ENCODE measurements around the gene EFCAB14. TPM values are rescaled to one million over a fixed set of nuclear protein-coding genes. Genes with fewer than 3 reads are reported as not detected.

Gene EFCAB14
- total and polyA plus RNA-seq, 9 of the 15 experiments (the other 6 are each of a cell fraction or from before 2014, with no cell fraction given) = 7.3 to 49.0 (median 37.3) TPM

DNA sequence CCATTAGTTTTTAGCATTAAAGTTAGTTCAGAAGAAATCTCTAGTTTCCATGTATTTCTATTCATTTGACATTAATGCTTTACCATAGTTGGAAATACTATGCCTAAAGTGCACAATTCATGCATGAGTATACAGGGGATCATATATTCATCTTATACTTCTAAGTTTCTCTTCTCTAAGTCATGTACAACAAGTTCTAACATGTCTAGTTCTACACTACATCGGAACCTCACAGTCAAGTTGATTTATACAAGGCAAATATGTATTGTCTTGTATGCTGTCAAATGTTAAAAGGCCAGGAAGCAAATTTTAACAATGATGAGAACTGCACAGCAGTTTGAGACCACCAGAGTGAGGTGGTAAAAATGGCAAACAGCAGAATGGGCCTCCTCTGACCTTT is 79.4 kb downstream of the EFCAB14 start (continued):
- TF ChIP-seq CBX8 (IDR thresholded peaks at IDR 0.05; ENCODE audit: borderline replicate concordance, extremely low read depth, low read depth, low read length, poor library complexity, severe bottlenecking) = no peak

DNA sequence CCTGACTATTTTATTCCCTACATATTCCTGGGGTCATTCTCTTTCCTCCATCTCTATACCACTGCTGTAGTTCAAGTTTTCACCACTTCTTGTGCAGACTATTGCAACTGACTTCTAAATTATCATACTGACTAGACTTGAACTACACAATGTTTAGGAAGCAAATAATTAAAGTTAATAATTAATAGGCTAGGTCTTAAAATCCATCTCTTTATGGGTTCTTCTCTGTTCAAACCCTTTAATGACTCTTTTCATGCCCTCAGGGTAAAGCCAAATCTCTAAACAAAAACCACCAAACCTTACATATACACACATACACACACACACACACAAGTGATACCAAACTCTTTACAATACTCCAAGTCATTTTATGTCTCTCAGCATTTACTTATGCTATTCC is 80.0 kb downstream of the EFCAB14 start:
- Histone ChIP-seq H3K9me3 (replicated peaks; ENCODE audit: control insufficient read depth, insufficient read depth, low read depth, low read length) (no peaks in the 10 kb centered on the region), H3K4me3 (no peak overlapping the region), H3K27ac (ENCODE audit: extremely low read depth, low read depth, low read length) (no peak overlapping the region), H3K9ac (ENCODE audit: insufficient read depth in 1 of 2, low read depth in 2 of 2, low read length in 2 of 2) (no peak overlapping the region), H3K36me3 (ENCODE audit: control insufficient read depth, insufficient read depth, low read length) (peaks cover 14% of the 10 kb centered on the region), H2AFZ (ENCODE audit: low read depth, low read length) (no peak overlapping the region), H3K27me3 (ENCODE audit: control insufficient read depth in 2 of 2, insufficient read depth in 2 of 2, low read length in 2 of 2) (no peaks in the 10 kb centered on the region), H3K79me2 (ENCODE audit: control insufficient read depth, insufficient read depth, low read length) (no peaks in the 10 kb centered on the region), H3K9me1 (ENCODE audit: control insufficient read depth, insufficient read depth, low read length) (no peaks in the 10 kb centered on the region), H3K4me2 (ENCODE audit: insufficient read depth, low read length) (no peak overlapping the region), H3K4me1 (replicated peaks in 1 of 2; ENCODE audit: control insufficient read depth in 2 of 2, insufficient read depth in 2 of 2, low read length in 2 of 2) (peaks cover 0 to 16% of the 10 kb centered on the region in 2 experiments; a peak in 3 of 5 replicates), H4K20me1 (replicated peaks; ENCODE audit: control insufficient read depth, insufficient read depth, low read length) (no peaks in the 10 kb centered on the region)
- FAIRE-seq (no peak), DNase-seq (ENCODE audit: extremely low read depth in 1 of 4, low spot score in 3 of 4) (no peak), ATAC-seq (no peak)
- in situ Hi-C loops (cut with MboI) = no loop called here
- TF ChIP-seq, protein P1, sequence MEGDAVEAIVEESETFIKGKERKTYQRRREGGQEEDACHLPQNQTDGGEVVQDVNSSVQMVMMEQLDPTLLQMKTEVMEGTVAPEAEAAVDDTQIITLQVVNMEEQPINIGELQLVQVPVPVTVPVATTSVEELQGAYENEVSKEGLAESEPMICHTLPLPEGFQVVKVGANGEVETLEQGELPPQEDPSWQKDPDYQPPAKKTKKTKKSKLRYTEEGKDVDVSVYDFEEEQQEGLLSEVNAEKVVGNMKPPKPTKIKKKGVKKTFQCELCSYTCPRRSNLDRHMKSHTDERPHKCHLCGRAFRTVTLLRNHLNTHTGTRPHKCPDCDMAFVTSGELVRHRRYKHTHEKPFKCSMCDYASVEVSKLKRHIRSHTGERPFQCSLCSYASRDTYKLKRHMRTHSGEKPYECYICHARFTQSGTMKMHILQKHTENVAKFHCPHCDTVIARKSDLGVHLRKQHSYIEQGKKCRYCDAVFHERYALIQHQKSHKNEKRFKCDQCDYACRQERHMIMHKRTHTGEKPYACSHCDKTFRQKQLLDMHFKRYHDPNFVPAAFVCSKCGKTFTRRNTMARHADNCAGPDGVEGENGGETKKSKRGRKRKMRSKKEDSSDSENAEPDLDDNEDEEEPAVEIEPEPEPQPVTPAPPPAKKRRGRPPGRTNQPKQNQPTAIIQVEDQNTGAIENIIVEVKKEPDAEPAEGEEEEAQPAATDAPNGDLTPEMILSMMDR (IDR thresholded peaks at IDR 0.05 in 2 of 3, conservative IDR thresholded peaks at IDR 0.05 in 1 of 3; ENCODE audit: insufficient read depth in 2 of 3, low read depth in 1 of 3, low read length in 3 of 3) = no peak
- TF ChIP-seq GABPA (tag; conservative IDR thresholded peaks at IDR 0.05; ENCODE audit: low read depth) = no peak
- TF ChIP-seq PPARD (CRISPR knock-in tag; IDR thresholded peaks at IDR 0.05) = no peak
- no peak for TF ChIP-seq SRSF3 (IDR thresholded peaks at IDR 0.05; ENCODE audit: insufficient read depth, low read length)
- no peak for TF ChIP-seq TAF9B (IDR thresholded peaks at IDR 0.05; ENCODE audit: partially characterized antibody)
- TF ChIP-seq PHF20 (IDR thresholded peaks at IDR 0.05; ENCODE audit: partially characterized antibody) = no peak
- BruUV-seq (replicated peaks) = no TSS peak
- CTCF ChIA-PET (ENCODE audit: low intra/inter-chr PET ratio) = no interaction called here
- intact Hi-C loops (cut with micrococcal nuclease) = no loop called here
- POLR2A ChIA-PET = no interaction called here

Data from K562 (cell line).